Brain microvascular endothelial cell (primary cell): Measurements from ENCODE around the gene GNAZ.

ENCODE experiments used
- DNase-seq: peaks from one replicate; pipeline ENCODE4 v3.0.0-alpha.2; 2020
- H3K27ac ChIP-seq: fragments of 250-450 bp; sonication (Bioruptor Pico); 2 replicates; pipeline ENCODE4 v1.5.1; 2020; ENCODE audit warnings: mild to moderate bottlenecking, moderate library complexity
- H3K27me3 ChIP-seq: fragments of 250-450 bp; sonication (Bioruptor Pico); replicated peaks from 2 replicates; pipeline ENCODE4 v1.5.1; 2020; ENCODE audit warnings: mild to moderate bottlenecking
- H3K36me3 ChIP-seq: fragments of 250-450 bp; sonication (Bioruptor Pico); replicated peaks from 2 replicates; pipeline ENCODE4 v1.5.1; 2020; ENCODE audit warnings: mild to moderate bottlenecking
- H3K4me3 ChIP-seq: 2 replicates; pipeline ENCODE4 v1.5.1; 2011; ENCODE audit warnings: low read depth, mild to moderate bottlenecking, control low read depth, low read length, moderate library complexity
- CTCF ChIP-seq: IDR thresholded peaks from 2 replicates; pipeline ENCODE4 v1.5.1; 2011; ENCODE audit warnings: low read depth, mild to moderate bottlenecking, moderate library complexity, low read length, control low read depth, inconsistent platforms; ENCODE audit errors: missing control alignments
- in situ Hi-C: cut with HindIII; loops from 2 replicates; pipeline ENCODE4 v1.10.0; 2017; ENCODE audit warnings: low sequenced_read_pairs, low pct_ligation_motif_present

The GNAZ gene

GRCh38 chr22:23053051-23053707, 17.1 kb upstream of the GNAZ start:
- Histone ChIP-seq H3K36me3 (no peaks in the 10 kb centered on the region), H3K27me3 (peaks cover 41% of the 10 kb centered on the region), H3K27ac (peak overlapping the region; percentile 20), H3K4me3 (no peak overlapping the region)
- no peak for TF ChIP-seq CTCF
- in situ Hi-C loops = no loop called here
- no peak for DNase-seq

GRCh38 chr22:23053912-23054530, 16.3 kb upstream of the GNAZ start:
- in situ Hi-C loops = no loop called here
- no peak for DNase-seq
- Histone ChIP-seq H3K27me3 (peaks cover 40% of the 10 kb centered on the region), H3K4me3 (no peak overlapping the region), H3K36me3 (no peaks in the 10 kb centered on the region), H3K27ac (no peak overlapping the region)
- no peak for TF ChIP-seq CTCF

- DNase-seq = no peak
- TF ChIP-seq CTCF = no peak
- in situ Hi-C loops = no loop called here
These were observed 15.6 kb upstream of the GNAZ start for GRCh38 chr22:23054531-23055257.

GRCh38 chr22:23055449-23056179, 14.7 kb upstream of the GNAZ start:
- Histone ChIP-seq H3K27me3 (peaks cover 40% of the 10 kb centered on the region), H3K4me3 (no peak overlapping the region), H3K27ac (no peak overlapping the region), H3K36me3 (no peaks in the 10 kb centered on the region)
- no peak for DNase-seq
- in situ Hi-C loops = no loop called here
- TF ChIP-seq CTCF = no peak

More at GRCh38 chr22:23054531-23055257, 15.6 kb upstream of the GNAZ start:
- Histone ChIP-seq H3K27me3 (peaks cover 40% of the 10 kb centered on the region), H3K27ac (no peak overlapping the region), H3K4me3 (no peak overlapping the region), H3K36me3 (no peaks in the 10 kb centered on the region)

GRCh38 chr22:23057331-23057730, 13.0 kb upstream of the GNAZ start:
- Histone ChIP-seq H3K4me3 (no peak overlapping the region), H3K36me3 (no peaks in the 10 kb centered on the region), H3K27ac (no peak overlapping the region), H3K27me3 (peaks cover 36% of the 10 kb centered on the region)
- no peak for TF ChIP-seq CTCF
- DNase-seq = no peak
- in situ Hi-C loops = no loop called here
